ENCODE data around the gene NCS1. TPM values are rescaled to one million over a fixed set of nuclear protein-coding genes. Genes with fewer than 3 reads are reported as not detected.

Gene NCS1
- total RNA-seq (ENCODE audit: unreplicated experiment): 20.1 TPM
- long read RNA-seq, full-length matches to known transcripts: 1 of 4 reads
- long read RNA-seq, partial matches to known transcripts: 0 of 4 reads
- long read RNA-seq, other reads (novel, unspliced or antisense): 3 of 4 reads

- Mint-ChIP-seq H3K4me1 (ENCODE audit: unreplicated experiment) (peaks cover 4% of the 10 kb centered on the region), H3K36me3 (ENCODE audit: low read depth, unreplicated experiment) (peaks cover 4% of the 10 kb centered on the region), H3K9me3 (ENCODE audit: unreplicated experiment) (no peaks in the 10 kb centered on the region), H3K4me3 (ENCODE audit: unreplicated experiment) (peak within 1 kb of the TSS; percentile 93), H3K27ac (ENCODE audit: unreplicated experiment) (no peak within 1 kb of the TSS), H3K27me3 (ENCODE audit: unreplicated experiment) (peaks cover 15% of the 10 kb centered on the region)
- peak; percentile 58 for DNase-seq (ENCODE audit: low spot score)
- TF ChIP-seq CTCF (IDR thresholded peaks at IDR 0.05; ENCODE audit: unreplicated experiment): no peak
Measured at GRCh38 chr9:130172161-130172857, at the start of gene NCS1. Gene NCS1, plus strand, starts transcription at chr9:130172404. Its CDS starts 260 bp downstream, at chr9:130172664.

DNA sequence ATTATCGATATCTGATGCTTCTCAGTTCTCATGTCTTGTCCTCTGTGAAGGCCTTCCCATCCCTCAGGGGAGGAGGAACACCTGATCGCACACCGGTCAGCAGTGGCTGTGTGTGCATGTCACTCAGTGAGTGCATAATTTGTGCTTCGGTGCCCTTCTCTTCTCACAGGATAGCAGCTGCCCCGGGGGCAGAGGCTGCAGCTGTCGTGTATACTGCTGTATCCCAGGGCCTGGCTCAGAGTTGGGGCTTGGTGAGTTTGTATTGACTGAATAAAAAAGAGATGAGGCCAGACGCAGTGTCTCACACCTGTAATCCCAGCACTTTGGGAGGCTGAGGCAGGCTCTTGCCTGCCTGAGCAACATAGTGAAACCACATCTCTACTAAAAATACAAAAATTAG lies 49.7 kb upstream of the NCS1 start:
- Mint-ChIP-seq H3K9me3 (ENCODE audit: unreplicated experiment) (no peaks in the 10 kb centered on the region), H3K4me3 (ENCODE audit: unreplicated experiment) (no peak overlapping the region), H3K27me3 (ENCODE audit: unreplicated experiment) (peaks cover 4% of the 10 kb centered on the region), H3K36me3 (ENCODE audit: low read depth, unreplicated experiment) (peaks cover 37% of the 10 kb centered on the region), H3K27ac (ENCODE audit: unreplicated experiment) (no peak overlapping the region), H3K4me1 (ENCODE audit: unreplicated experiment) (peaks cover 22% of the 10 kb centered on the region)
- DNase-seq (ENCODE audit: low spot score): no peak
- no peak for TF ChIP-seq CTCF (IDR thresholded peaks at IDR 0.05; ENCODE audit: unreplicated experiment)

DNA sequence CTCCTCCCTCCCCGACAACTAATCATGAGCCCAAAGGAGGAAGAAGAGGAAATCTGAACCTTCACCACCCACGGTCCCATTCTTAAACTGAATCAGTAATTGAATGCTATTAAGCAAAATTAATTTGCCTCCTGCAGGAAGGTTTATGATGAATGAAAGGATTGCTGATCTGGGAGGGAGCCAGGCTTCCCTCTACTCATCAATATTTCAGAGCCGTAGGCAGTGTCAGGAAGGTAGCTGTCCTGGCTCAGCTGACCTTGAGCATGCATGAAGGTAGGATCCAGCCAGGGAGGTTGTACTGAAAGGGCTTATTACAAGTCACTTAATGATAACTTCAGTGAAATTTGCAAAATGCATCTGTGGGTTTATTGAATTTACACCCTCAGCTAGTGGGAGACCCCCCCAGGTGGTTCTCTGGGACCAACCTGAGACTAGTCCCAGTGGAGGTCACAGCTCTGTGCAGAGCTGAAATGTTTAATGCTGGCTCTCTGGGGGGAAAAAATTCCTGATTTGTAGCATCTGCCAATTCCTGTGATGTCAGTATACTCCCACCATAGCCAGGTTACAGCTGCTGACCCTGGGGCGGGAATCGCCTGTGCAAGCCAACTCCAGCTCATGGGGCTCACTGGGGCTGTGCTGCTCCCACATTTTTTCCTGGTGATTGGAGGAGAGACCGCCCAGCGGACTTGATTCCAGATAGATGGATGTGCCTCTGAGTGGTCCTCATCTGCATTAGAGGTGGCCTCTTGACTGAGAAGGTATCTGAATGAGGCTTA lies 47.9 kb upstream of the NCS1 start:
- H3K27ac Mint-ChIP-seq (ENCODE audit: unreplicated experiment): no peak overlapping the region
- H3K9me3 Mint-ChIP-seq (ENCODE audit: unreplicated experiment): no peaks in the 10 kb centered on the region
- peaks cover 37% of the 10 kb centered on the region for H3K36me3 Mint-ChIP-seq (ENCODE audit: low read depth, unreplicated experiment)
- peaks cover 14% of the 10 kb centered on the region for H3K4me1 Mint-ChIP-seq (ENCODE audit: unreplicated experiment)
- DNase-seq (ENCODE audit: low spot score): no peak
- no peak overlapping the region for H3K4me3 Mint-ChIP-seq (ENCODE audit: unreplicated experiment)
- no peak for TF ChIP-seq CTCF (IDR thresholded peaks at IDR 0.05; ENCODE audit: unreplicated experiment)
- H3K27me3 Mint-ChIP-seq (ENCODE audit: unreplicated experiment): no peaks in the 10 kb centered on the region

- Mint-ChIP-seq H3K36me3 (ENCODE audit: low read depth, unreplicated experiment) (peaks cover 26% of the 10 kb centered on the region), H3K9me3 (ENCODE audit: unreplicated experiment) (no peaks in the 10 kb centered on the region), H3K27ac (ENCODE audit: unreplicated experiment) (peak overlapping the region; percentile 10), H3K4me3 (ENCODE audit: unreplicated experiment) (peak overlapping the region; percentile 5), H3K27me3 (ENCODE audit: unreplicated experiment) (no peaks in the 10 kb centered on the region), H3K4me1 (ENCODE audit: unreplicated experiment) (no peaks in the 10 kb centered on the region)
- DNase-seq (ENCODE audit: low spot score): no peak
- TF ChIP-seq CTCF (IDR thresholded peaks at IDR 0.05; ENCODE audit: unreplicated experiment): no peak
Measured at GRCh38 chr9:130126721-130127433, 45.3 kb upstream of the NCS1 start.

All from endothelial cell (in vitro differentiated cells).